Measurements from ENCODE around the gene ITGAE.

DNA sequence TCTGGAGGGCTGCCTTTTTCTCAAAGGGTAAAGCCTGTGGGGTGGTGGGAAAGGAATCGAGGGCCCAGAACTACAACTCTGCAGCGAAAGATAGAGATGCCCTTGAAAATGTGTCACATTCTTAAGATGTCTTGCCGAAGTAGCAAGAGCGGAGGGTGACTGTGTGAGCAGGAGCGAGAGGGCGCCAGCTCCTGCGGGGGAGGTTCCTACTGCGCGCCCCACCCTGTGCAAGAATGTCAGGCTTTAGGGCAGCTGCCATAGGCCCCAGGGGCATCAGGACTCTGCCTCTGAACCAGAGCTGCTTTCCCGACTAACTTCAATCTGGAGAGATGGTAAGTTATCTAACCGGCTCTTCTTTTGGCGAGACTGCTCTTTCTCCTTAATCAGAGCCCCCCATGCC is 11.8 kb upstream of the ITGAE start:
- TF ChIP-seq, protein P1, sequence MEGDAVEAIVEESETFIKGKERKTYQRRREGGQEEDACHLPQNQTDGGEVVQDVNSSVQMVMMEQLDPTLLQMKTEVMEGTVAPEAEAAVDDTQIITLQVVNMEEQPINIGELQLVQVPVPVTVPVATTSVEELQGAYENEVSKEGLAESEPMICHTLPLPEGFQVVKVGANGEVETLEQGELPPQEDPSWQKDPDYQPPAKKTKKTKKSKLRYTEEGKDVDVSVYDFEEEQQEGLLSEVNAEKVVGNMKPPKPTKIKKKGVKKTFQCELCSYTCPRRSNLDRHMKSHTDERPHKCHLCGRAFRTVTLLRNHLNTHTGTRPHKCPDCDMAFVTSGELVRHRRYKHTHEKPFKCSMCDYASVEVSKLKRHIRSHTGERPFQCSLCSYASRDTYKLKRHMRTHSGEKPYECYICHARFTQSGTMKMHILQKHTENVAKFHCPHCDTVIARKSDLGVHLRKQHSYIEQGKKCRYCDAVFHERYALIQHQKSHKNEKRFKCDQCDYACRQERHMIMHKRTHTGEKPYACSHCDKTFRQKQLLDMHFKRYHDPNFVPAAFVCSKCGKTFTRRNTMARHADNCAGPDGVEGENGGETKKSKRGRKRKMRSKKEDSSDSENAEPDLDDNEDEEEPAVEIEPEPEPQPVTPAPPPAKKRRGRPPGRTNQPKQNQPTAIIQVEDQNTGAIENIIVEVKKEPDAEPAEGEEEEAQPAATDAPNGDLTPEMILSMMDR (IDR thresholded peaks at IDR 0.05): no peak
- no peak for TF ChIP-seq EZH2 (IDR thresholded peaks at IDR 0.05)
- TF ChIP-seq EZH2phosphoT487 (IDR thresholded peaks at IDR 0.05): no peak
